Activated CD4-positive, alpha-beta memory T cell treated with anti-CD3 and anti-CD28 coated beads, Interleukin-2, amount 10 ng/mL, durations not matched to agents 7 days and 5 days (primary cell): ENCODE measurements around the gene CST3. TPM values are rescaled to one million over a fixed set of nuclear protein-coding genes. Genes with fewer than 3 reads are reported as not detected.

Source experiments
- CTCF ChIA-PET: fragments of 350-600 bp; sonication (Branson Sonifier 250); formaldehyde crosslinking; loops from one replicate; lab custom pipeline; 2021; ENCODE audit warnings: antibody characterized with exemption, inconsistent platforms; lab: Charles Lee
- POLR2A ChIA-PET: fragments of 350-600 bp; sonication (Branson Sonifier 250); formaldehyde crosslinking; loops from one replicate; lab custom pipeline; 2021; ENCODE audit warnings: antibody characterized with exemption; lab: Charles Lee
- DNase-seq: peaks from one replicate; pipeline ENCODE4 v3.0.0-alpha.2; 2020
- H3K27ac Mint-ChIP-seq: one replicate; pipeline ENCODE4 v1.8.0; 2021; ENCODE audit warnings: mild to moderate bottlenecking, mixed read lengths
- H3K27me3 Mint-ChIP-seq: one replicate; pipeline ENCODE4 v1.8.0; 2021; ENCODE audit warnings: mixed read lengths
- H3K36me3 Mint-ChIP-seq: one replicate; pipeline ENCODE4 v1.8.0; 2021; ENCODE audit warnings: low read depth, mixed read lengths
- H3K4me1 Mint-ChIP-seq: one replicate; pipeline ENCODE4 v1.8.0; 2021; ENCODE audit warnings: mixed read lengths
- H3K4me3 Mint-ChIP-seq: one replicate; pipeline ENCODE4 v1.8.0; 2021; ENCODE audit warnings: mild to moderate bottlenecking, mixed read lengths
- H3K9me3 Mint-ChIP-seq: one replicate; pipeline ENCODE4 v1.8.0; 2021; ENCODE audit warnings: mixed read lengths
- total RNA-seq, 2 experiments: library from RNA; stranded (reverse); gene quantifications; one replicate each; pipeline ENCODE4 v1.2.3, GENCODE V29; 2021

Gene CST3
- total RNA-seq, 2 experiments from 2014 or later, result 0.55 to 0.76 TPM

- CTCF ChIA-PET, result interaction anchor here (0.7 to 2.2 kb wide), 7 partner anchors 160 to 257 kb away, joined by 3 to 11 read pairs (median 4); partner anchors contain the start of genes NAPB and NXT1
These were observed 30.1 kb downstream of the CST3 start for GRCh38 chr20:23607497-23608245.

GRCh38 chr20:23606652-23607049 lies 31.1 kb downstream of the CST3 start:
- CTCF ChIA-PET, result interaction anchor here (0.7 to 2.2 kb wide), 8 partner anchors 159 to 256 kb away, joined by 3 to 11 read pairs (median 4); partner anchors contain the start of genes NAPB and NXT1
- POLR2A ChIA-PET, result interaction anchor here (1.5 kb wide), 1 partner anchor 257 kb away, joined by 4 read pairs; no protein-coding TSS in a partner anchor
- H3K27ac Mint-ChIP-seq, result no peak overlapping the region
- peak; percentile 67 for DNase-seq
- no peaks in the 10 kb centered on the region for H3K27me3 Mint-ChIP-seq
- no peaks in the 10 kb centered on the region for H3K36me3 Mint-ChIP-seq
- peaks cover 4% of the 10 kb centered on the region for H3K4me1 Mint-ChIP-seq
- no peaks in the 10 kb centered on the region for H3K9me3 Mint-ChIP-seq
- no peak overlapping the region for H3K4me3 Mint-ChIP-seq

More at GRCh38 chr20:23607497-23608245, 30.1 kb downstream of the CST3 start:
- Mint-ChIP-seq H3K27me3 (peaks cover 4% of the 10 kb centered on the region), H3K9me3 (no peaks in the 10 kb centered on the region), H3K4me3 (no peak overlapping the region), H3K36me3 (no peaks in the 10 kb centered on the region), H3K4me1 (peaks cover 4% of the 10 kb centered on the region), H3K27ac (no peak overlapping the region)
- POLR2A ChIA-PET, result interaction anchor here (1.5 kb wide), 1 partner anchor 258 kb away, joined by 4 read pairs; no protein-coding TSS in a partner anchor
- DNase-seq, result no peak

DNA sequence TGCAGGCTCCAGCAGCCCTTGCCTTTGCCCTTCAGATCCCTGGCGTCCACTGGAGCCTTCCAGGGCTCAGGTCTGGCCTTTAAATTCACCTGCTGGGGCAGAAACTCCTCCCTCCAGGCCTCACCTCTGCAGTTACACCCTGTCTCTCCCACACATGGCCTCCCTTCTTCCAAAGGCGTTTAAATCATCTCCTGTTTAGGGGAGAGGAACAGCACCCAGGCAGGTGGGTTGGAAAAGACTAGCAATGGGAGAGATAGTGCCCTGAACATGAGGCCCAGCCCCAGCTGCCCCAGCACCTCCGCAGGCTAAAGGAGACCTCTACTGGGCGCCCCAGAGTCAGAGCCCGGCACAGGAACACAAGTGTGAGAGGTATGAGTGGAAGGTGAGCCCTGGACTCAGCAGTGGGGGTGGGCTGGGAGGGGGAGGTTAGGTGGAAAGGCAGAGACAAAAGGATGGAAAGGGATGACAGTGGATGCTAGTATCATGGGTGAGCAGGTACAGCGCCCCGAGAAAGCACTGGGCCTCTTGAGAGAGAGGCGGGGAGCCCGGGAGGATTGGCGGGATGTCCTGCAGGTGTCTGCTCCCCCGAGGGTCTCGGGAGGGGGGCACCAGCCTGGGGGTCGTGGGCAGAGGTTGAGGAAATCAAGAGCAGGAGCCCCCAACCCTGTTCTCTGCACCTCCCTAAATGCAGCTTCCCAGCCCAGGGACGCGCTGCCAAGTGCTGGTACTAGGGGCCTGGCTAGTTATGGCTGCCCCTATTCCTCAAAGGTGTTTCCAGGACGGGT lies 31.7 kb downstream of the CST3 start, which contains the start of gene CST9:
CST9 (minus strand) TSS at position 51 of the 785 bp plus-strand sequence. CDS start 53 bp downstream, outside the sequence.
- no peak for DNase-seq
- Mint-ChIP-seq H3K4me3 (no peak within 1 kb of the TSS), H3K27ac (no peak within 1 kb of the TSS), H3K4me1 (peaks cover 4% of the 10 kb centered on the region), H3K9me3 (no peaks in the 10 kb centered on the region), H3K36me3 (no peaks in the 10 kb centered on the region), H3K27me3 (no peaks in the 10 kb centered on the region)
- ChIA-PET POLR2A (interaction anchor here (1.5 kb wide), 1 partner anchor 256 kb away, joined by 4 read pairs; no protein-coding TSS in a partner anchor), CTCF (interaction anchor here (0.8 to 2.2 kb wide), 6 partner anchors 159 to 256 kb away, joined by 3 to 11 read pairs (median 6); partner anchors contain the start of gene NXT1)

- no peak for DNase-seq
- Mint-ChIP-seq H3K4me3 (no peak overlapping the region), H3K27ac (no peak overlapping the region), H3K36me3 (no peaks in the 10 kb centered on the region), H3K4me1 (peaks cover 4% of the 10 kb centered on the region), H3K27me3 (peaks cover 2% of the 10 kb centered on the region), H3K9me3 (no peaks in the 10 kb centered on the region)
- POLR2A ChIA-PET, result no interaction called here
- CTCF ChIA-PET, result interaction anchor here (1.5 kb wide), 1 partner anchor 162 kb away, joined by 5 read pairs; no protein-coding TSS in a partner anchor
These were observed 33.4 kb downstream of the CST3 start for GRCh38 chr20:23604306-23604705.

DNA sequence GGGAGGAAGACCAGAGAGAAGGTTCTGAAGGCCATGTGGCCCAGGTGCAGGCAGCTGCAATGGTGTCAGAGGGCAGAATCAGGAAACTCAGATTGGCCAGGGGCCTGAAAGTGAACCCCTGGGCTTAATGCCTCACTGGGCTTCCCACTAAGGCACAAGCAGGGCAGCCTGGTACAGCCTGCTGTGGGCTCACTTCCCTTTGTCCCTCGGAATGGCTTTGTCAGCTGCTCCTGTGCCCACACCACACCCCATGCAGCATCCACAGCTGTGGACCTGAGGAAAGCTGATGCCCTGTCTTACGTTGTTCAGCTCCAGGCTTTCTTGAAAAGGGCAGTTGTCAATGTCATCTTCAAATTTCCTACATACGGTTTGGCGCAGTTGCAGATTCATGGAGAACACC lies 34.4 kb downstream of the CST3 start:
- no peaks in the 10 kb centered on the region for H3K9me3 Mint-ChIP-seq
- H3K27ac Mint-ChIP-seq, result no peak overlapping the region
- H3K36me3 Mint-ChIP-seq, result no peaks in the 10 kb centered on the region
- ChIA-PET CTCF (interaction anchor here (0.9 kb wide), 2 partner anchors 17 to 254 kb away, joined by 3 to 6 read pairs; no protein-coding TSS in a partner anchor), POLR2A (no interaction called here)
- no peak for DNase-seq
- no peak overlapping the region for H3K4me3 Mint-ChIP-seq
- H3K4me1 Mint-ChIP-seq, result peaks cover 4% of the 10 kb centered on the region
- peaks cover 2% of the 10 kb centered on the region for H3K27me3 Mint-ChIP-seq

GRCh38 chr20:23602699-23603098 lies 35.1 kb downstream of the CST3 start:
- ChIA-PET POLR2A (no interaction called here), CTCF (interaction anchor here (0.9 kb wide), 1 partner anchor 18 kb away, joined by 3 read pairs; no protein-coding TSS in a partner anchor)
- no peak overlapping the region for H3K4me3 Mint-ChIP-seq
- no peaks in the 10 kb centered on the region for H3K36me3 Mint-ChIP-seq
- DNase-seq, result no peak
- H3K9me3 Mint-ChIP-seq, result no peaks in the 10 kb centered on the region
- H3K27me3 Mint-ChIP-seq, result peaks cover 2% of the 10 kb centered on the region
- H3K4me1 Mint-ChIP-seq, result peaks cover 4% of the 10 kb centered on the region
- no peak overlapping the region for H3K27ac Mint-ChIP-seq

GRCh38 chr20:23602241-23602640 lies 35.5 kb downstream of the CST3 start:
- no peak for DNase-seq
- Mint-ChIP-seq H3K9me3 (no peaks in the 10 kb centered on the region), H3K4me1 (peaks cover 4% of the 10 kb centered on the region), H3K27ac (no peak overlapping the region), H3K27me3 (peaks cover 2% of the 10 kb centered on the region), H3K4me3 (no peak overlapping the region), H3K36me3 (no peaks in the 10 kb centered on the region)
- POLR2A ChIA-PET, result no interaction called here
- CTCF ChIA-PET, result no interaction called here

DNA sequence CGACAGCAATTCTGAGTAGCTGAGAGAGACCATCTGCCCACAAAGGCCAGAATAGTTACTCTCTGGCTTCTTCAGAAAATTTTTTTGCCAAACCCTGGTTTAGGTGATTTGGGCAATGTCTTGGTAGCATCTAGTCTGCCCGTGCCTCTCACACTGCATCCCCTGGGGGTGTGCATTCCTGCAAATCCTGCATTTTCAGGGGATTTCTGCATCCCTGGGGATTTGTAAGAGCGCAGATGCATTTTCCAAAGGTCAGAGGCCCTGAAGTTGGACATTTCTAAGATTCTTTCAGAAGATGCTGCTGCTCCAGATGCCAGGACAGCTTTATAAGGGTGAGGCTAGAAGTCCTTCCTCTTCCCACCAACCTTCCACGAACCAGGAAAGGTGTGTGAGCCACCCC lies 36.0 kb downstream of the CST3 start:
- Mint-ChIP-seq H3K27me3 (peaks cover 2% of the 10 kb centered on the region), H3K27ac (no peak overlapping the region), H3K9me3 (no peaks in the 10 kb centered on the region), H3K4me3 (no peak overlapping the region), H3K4me1 (peaks cover 1% of the 10 kb centered on the region), H3K36me3 (no peaks in the 10 kb centered on the region)
- POLR2A ChIA-PET, result no interaction called here
- DNase-seq, result no peak
- CTCF ChIA-PET, result interaction anchor here (1.0 to 1.2 kb wide), 2 partner anchors 155 to 160 kb away, joined by 3 read pairs; no protein-coding TSS in a partner anchor

DNA sequence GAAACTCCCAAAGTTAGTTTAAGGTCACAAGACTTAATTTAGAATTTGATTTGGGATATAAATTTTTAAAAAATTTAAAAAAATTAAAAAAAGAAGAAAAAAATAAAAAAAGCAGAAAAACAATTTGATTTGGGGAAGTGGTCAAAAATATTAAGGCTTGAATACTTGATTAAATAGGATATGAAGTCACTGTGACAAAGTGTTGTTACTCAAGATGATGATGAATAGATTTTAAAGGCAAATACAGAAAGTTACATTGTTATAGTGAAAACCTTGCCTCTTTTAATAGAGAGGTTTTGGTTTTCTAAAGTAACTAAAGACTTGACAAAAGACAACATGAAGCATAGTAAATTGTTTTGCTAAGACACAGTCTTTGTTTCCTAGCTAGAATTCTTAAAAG lies 39.3 kb downstream of the CST3 start:
- POLR2A ChIA-PET, result no interaction called here
- no peak for DNase-seq
- Mint-ChIP-seq H3K4me1 (no peaks in the 10 kb centered on the region), H3K27ac (no peak overlapping the region), H3K27me3 (peaks cover 2% of the 10 kb centered on the region), H3K36me3 (no peaks in the 10 kb centered on the region), H3K4me3 (no peak overlapping the region), H3K9me3 (no peaks in the 10 kb centered on the region)
- CTCF ChIA-PET, result no interaction called here

DNA sequence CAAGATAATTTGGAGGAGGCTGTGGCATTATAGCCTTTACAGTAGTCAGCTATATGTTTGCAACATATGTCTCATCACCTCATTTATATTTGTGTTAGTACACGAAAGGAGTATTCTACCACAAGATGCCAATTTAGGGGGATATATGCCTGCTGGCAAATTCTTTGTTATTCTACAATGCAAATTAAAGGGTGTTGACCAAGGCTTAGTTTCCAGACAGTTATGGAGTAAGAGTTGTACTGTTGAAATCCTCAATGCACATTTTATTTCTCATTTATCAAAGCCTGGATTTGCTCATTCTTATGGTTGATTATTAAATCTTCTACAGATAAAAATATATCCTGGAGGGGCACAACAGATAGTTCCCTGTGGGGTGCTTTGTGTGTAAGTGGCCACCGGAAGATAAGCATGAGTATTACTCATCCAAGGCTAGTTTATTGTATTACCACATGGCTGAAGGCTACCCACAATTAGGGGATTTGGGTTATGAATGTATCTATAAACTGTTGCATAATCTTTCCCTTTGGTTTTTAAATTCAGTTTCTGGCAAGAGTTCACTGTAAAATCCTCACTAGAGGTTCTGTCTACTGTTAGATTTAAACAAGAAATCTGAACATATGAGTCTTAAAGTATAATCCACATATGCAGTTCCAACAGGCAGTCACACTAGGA lies 41.0 kb downstream of the CST3 start:
- H3K4me3 Mint-ChIP-seq, result no peak overlapping the region
- peaks cover 2% of the 10 kb centered on the region for H3K27me3 Mint-ChIP-seq
- no peaks in the 10 kb centered on the region for H3K36me3 Mint-ChIP-seq
- DNase-seq, result no peak
- ChIA-PET POLR2A (no interaction called here), CTCF (no interaction called here)
- H3K9me3 Mint-ChIP-seq, result no peaks in the 10 kb centered on the region
- no peak overlapping the region for H3K27ac Mint-ChIP-seq
- no peaks in the 10 kb centered on the region for H3K4me1 Mint-ChIP-seq

DNA sequence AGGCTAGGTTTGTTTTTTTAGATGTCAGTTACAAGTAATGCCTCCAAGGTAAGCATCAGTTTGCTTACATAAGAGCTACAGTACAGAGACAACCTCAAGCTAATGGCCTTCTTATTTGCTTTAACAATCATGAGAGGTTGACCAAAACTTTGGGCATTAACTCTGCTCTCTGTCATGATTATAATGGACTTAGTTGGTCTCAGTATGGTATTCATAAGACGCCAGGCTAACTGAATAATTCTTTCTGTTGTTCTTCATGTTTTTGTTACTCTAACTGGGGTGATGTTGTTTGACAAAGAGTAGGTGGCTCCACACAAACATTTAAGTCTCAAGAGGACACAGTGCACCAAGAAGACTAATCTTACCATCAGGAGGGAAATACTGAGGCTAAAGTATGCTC lies 41.8 kb downstream of the CST3 start:
- POLR2A ChIA-PET, result no interaction called here
- Mint-ChIP-seq H3K4me3 (no peak overlapping the region), H3K9me3 (no peaks in the 10 kb centered on the region), H3K27me3 (peaks cover 2% of the 10 kb centered on the region), H3K4me1 (no peaks in the 10 kb centered on the region), H3K27ac (no peak overlapping the region), H3K36me3 (no peaks in the 10 kb centered on the region)
- CTCF ChIA-PET, result no interaction called here
- DNase-seq, result no peak
